HepG2 (cell line): Measurements from ENCODE around the gene NCOA6. TPM values are rescaled to one million over a fixed set of nuclear protein-coding genes. Genes with fewer than 3 reads are reported as not detected.

Experiments
- AGO2 ChIP-seq: fragments of 200-400 bp; formaldehyde crosslinking; optimal IDR thresholded peaks from 2 replicates; pipeline ENCODE3; 2017; ENCODE audit warnings: mild to moderate bottlenecking, low read depth, low read length, moderate library complexity
- ATF1 ChIP-seq: IDR thresholded peaks from 2 replicates; pipeline ENCODE4 v1.6.1; 2016; ENCODE audit warnings: mild to moderate bottlenecking, control low read depth
- BCL6 ChIP-seq: IDR thresholded peaks from 2 replicates; pipeline ENCODE4 v1.6.1; 2016; ENCODE audit warnings: missing genetic modification reagents, missing compliant biosample characterization
- CREM ChIP-seq, 2 experiments: sonication (generic) in 1 of 2; formaldehyde crosslinking in 1 of 2; IDR thresholded peaks; 2 replicates each; pipeline versions ENCODE4 v1.4.0 to v1.6.1; 2016 to 2020; ENCODE audit warnings: antibody characterized with exemption in 1 of 2, mild to moderate bottlenecking in 1 of 2, missing genetic modification reagents in 1 of 2
- HOXA3 ChIP-seq: sonication (generic); formaldehyde crosslinking; IDR thresholded peaks from 2 replicates; pipeline ENCODE4 v1.5.0; 2020; ENCODE audit warnings: missing genetic modification reagents
- KDM4B ChIP-seq: sonication (generic); formaldehyde crosslinking; IDR thresholded peaks from 2 replicates; pipeline ENCODE4 v1.4.0; 2020; ENCODE audit warnings: missing genetic modification reagents
- MEIS1 ChIP-seq: sonication (generic); formaldehyde crosslinking; IDR thresholded peaks from 2 replicates; pipeline ENCODE4 v1.9.0; 2021; ENCODE audit warnings: mild to moderate bottlenecking, missing genetic modification reagents, moderate library complexity, borderline replicate concordance
- NFYC ChIP-seq: IDR thresholded peaks from 2 replicates; pipeline ENCODE4 v1.6.1; 2016; ENCODE audit warnings: missing genetic modification reagents, missing compliant biosample characterization
- POLR2AphosphoS5 ChIP-seq: IDR thresholded peaks from 2 replicates; pipeline ENCODE4 v1.6.1; 2012; ENCODE audit warnings: low read depth, low read length
- RCOR2 ChIP-seq: IDR thresholded peaks from 2 replicates; pipeline ENCODE4 v1.6.1; 2016; ENCODE audit warnings: missing biosample characterization, missing genetic modification reagents
- RFX5 ChIP-seq: IDR thresholded peaks from 2 replicates; pipeline ENCODE4 v1.6.1; 2011; ENCODE audit warnings: low read depth, low read length, improper control_type of control experiment
- XRCC5 ChIP-seq: fragments of 200-400 bp; formaldehyde crosslinking; optimal IDR thresholded peaks from 2 replicates; pipeline ENCODE3; 2017; ENCODE audit warnings: mild to moderate bottlenecking, low read length
- ZNF251 ChIP-seq: sonication (generic); formaldehyde crosslinking; IDR thresholded peaks from 2 replicates; pipeline ENCODE4 v1.9.0; 2021; ENCODE audit warnings: mild to moderate bottlenecking, missing genetic modification reagents
- ZNF263 ChIP-seq: sonication (generic); formaldehyde crosslinking; IDR thresholded peaks from 2 replicates; pipeline ENCODE4 v1.4.0; 2020; ENCODE audit warnings: missing genetic modification reagents
- ZNF337 ChIP-seq: sonication (generic); formaldehyde crosslinking; IDR thresholded peaks from 2 replicates; pipeline ENCODE4 v1.5.1; 2020; ENCODE audit warnings: missing genetic modification reagents, low read depth, mild to moderate bottlenecking, borderline replicate concordance
- polyA plus RNA-seq, 8 experiments: library from polyadenylated mRNA; depleted of rRNA in 3 of 8; stranded (reverse) in 7 of 8; unstranded in 1 of 8; fragments of >200 nt; fragmentation: Illumina TruSeq in 4 of 8; extraction: Trizol in 4 of 8; gene quantifications; 2 replicates each; pipeline versions ENCODE4 v1.2.1 to v1.2.3, GENCODE V29; 2011 to 2016; ENCODE audit warnings: low read depth in 4 of 8, missing spikeins in 1 of 8, mixed read lengths in 1 of 8; ENCODE audit not compliant: insufficient read depth in 1 of 8
- total RNA-seq, 5 experiments: library from RNA; depleted of rRNA; stranded (reverse); fragments of >200 nt; fragmentation: Illumina TruSeq; extraction: Trizol; gene quantifications; 2 replicates each; pipeline ENCODE4 v1.2.3, GENCODE V29; 2016; ENCODE audit warnings: low read depth in 1 of 5
- TF ChIP-seq, protein P1 (sequence below): sonication (generic); formaldehyde crosslinking; IDR thresholded peaks from 2 replicates; pipeline ENCODE4 v1.4.0; 2020; ENCODE audit warnings: mild to moderate bottlenecking, missing genetic modification reagents
- TF ChIP-seq, protein P2 (sequence below): sonication (generic); formaldehyde crosslinking; IDR thresholded peaks from 2 replicates; pipeline ENCODE4 v1.4.0; 2020; ENCODE audit warnings: missing genetic modification reagents
- TF ChIP-seq, protein P3 (sequence below): IDR thresholded peaks from 2 replicates; pipeline ENCODE4 v1.6.1; 2016
- TF ChIP-seq, protein P4 (sequence below): sonication (generic); formaldehyde crosslinking; IDR thresholded peaks from 2 replicates; pipeline ENCODE4 v1.5.0; 2020; ENCODE audit warnings: missing genetic modification reagents
- TF ChIP-seq, protein P5 (sequence below): sonication (generic); formaldehyde crosslinking; IDR thresholded peaks from 2 replicates; pipeline ENCODE4 v1.8.0; 2022; ENCODE audit warnings: missing genetic modification reagents, mild to moderate bottlenecking, borderline replicate concordance

NCOA6 gene
- total and polyA plus RNA-seq, 2 of the 13 experiments (the other 11 are each of a cell fraction or from before 2014, with no cell fraction given): 11.2 to 29.3 TPM

DNA sequence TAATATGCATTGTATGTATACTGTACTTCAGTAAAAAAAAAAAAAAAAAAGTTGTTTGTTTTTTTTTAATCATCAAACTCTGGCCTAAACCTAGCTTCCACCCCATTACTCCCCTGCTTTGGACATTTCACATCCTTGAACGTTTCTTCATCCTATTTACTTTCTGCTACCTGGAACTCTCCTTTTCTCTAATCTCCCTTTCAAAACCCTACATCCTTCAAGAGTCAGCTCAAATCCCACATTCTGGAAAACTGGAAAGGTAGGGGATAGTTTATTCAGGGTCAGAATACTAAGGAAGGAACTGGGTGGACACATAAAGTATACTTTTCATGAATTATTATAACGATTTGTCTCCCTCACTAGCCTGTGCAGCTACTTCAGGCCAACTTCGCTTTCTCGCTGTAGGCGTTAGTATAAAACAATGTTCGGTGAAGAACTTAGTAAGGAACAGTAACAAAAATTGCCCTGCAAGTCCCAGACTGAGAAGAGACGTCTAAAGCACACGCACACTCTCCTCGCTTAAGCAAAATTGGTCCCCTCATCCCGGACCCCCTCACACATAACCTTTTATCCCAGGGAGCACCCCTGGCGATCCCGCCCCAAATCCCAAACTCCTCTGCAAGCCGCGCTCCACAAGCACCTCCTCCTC, 149.3 kb downstream of the NCOA6 start (continued):
- TF ChIP-seq, protein P1, sequence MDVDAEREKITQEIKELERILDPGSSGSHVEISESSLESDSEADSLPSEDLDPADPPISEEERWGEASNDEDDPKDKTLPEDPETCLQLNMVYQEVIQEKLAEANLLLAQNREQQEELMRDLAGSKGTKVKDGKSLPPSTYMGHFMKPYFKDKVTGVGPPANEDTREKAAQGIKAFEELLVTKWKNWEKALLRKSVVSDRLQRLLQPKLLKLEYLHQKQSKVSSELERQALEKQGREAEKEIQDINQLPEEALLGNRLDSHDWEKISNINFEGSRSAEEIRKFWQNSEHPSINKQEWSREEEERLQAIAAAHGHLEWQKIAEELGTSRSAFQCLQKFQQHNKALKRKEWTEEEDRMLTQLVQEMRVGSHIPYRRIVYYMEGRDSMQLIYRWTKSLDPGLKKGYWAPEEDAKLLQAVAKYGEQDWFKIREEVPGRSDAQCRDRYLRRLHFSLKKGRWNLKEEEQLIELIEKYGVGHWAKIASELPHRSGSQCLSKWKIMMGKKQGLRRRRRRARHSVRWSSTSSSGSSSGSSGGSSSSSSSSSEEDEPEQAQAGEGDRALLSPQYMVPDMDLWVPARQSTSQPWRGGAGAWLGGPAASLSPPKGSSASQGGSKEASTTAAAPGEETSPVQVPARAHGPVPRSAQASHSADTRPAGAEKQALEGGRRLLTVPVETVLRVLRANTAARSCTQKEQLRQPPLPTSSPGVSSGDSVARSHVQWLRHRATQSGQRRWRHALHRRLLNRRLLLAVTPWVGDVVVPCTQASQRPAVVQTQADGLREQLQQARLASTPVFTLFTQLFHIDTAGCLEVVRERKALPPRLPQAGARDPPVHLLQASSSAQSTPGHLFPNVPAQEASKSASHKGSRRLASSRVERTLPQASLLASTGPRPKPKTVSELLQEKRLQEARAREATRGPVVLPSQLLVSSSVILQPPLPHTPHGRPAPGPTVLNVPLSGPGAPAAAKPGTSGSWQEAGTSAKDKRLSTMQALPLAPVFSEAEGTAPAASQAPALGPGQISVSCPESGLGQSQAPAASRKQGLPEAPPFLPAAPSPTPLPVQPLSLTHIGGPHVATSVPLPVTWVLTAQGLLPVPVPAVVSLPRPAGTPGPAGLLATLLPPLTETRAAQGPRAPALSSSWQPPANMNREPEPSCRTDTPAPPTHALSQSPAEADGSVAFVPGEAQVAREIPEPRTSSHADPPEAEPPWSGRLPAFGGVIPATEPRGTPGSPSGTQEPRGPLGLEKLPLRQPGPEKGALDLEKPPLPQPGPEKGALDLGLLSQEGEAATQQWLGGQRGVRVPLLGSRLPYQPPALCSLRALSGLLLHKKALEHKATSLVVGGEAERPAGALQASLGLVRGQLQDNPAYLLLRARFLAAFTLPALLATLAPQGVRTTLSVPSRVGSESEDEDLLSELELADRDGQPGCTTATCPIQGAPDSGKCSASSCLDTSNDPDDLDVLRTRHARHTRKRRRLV: no peak
- TF ChIP-seq CREM (IDR thresholded peaks at IDR 0.05): peak; percentile 11; the same call in 1 of the 2 replicates
- TF ChIP-seq CREM (CRISPR knock-in tag; IDR thresholded peaks at IDR 0.05): no peak
- no peak for TF ChIP-seq NFYC (CRISPR knock-in tag)
- no peak for TF ChIP-seq ATF1 (CRISPR knock-in tag)
- no peak for TF ChIP-seq RFX5
- TF ChIP-seq, protein P2, sequence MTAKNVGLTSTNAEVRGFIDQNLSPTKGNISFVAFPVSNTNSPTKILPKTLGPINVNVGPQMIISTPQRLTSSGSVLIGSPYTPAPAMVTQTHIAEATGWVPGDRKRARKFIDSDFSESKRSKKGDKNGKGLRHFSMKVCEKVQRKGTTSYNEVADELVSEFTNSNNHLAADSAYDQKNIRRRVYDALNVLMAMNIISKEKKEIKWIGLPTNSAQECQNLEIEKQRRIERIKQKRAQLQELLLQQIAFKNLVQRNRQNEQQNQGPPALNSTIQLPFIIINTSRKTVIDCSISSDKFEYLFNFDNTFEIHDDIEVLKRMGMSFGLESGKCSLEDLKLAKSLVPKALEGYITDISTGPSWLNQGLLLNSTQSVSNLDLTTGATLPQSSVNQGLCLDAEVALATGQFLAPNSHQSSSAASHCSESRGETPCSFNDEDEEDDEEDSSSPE (CRISPR knock-in tag): no peak
- TF ChIP-seq MEIS1 (CRISPR knock-in tag): 0 out of 2 replicates have a peak, but pooled peaks have one; percentile 17
- TF ChIP-seq RCOR2 (CRISPR knock-in tag): no peak
- TF ChIP-seq ZNF337: no peak
- TF ChIP-seq BCL6 (CRISPR knock-in tag): no peak
- peak; percentile 97 for TF ChIP-seq ZNF263
- no peak; the same call in 1 of the 2 replicates for TF ChIP-seq KDM4B (CRISPR knock-in tag)
- TF ChIP-seq POLR2AphosphoS5: no peak
- TF ChIP-seq, protein P3, sequence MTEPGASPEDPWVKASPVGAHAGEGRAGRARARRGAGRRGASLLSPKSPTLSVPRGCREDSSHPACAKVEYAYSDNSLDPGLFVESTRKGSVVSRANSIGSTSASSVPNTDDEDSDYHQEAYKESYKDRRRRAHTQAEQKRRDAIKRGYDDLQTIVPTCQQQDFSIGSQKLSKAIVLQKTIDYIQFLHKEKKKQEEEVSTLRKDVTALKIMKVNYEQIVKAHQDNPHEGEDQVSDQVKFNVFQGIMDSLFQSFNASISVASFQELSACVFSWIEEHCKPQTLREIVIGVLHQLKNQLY: no peak
- TF ChIP-seq, protein P4, sequence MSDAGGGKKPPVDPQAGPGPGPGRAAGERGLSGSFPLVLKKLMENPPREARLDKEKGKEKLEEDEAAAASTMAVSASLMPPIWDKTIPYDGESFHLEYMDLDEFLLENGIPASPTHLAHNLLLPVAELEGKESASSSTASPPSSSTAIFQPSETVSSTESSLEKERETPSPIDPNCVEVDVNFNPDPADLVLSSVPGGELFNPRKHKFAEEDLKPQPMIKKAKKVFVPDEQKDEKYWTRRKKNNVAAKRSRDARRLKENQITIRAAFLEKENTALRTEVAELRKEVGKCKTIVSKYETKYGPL (CRISPR knock-in tag): 0 out of 2 replicates have a peak, but pooled peaks have one; percentile 46
- no peak for TF ChIP-seq HOXA3 (CRISPR knock-in tag)
- no peak for TF ChIP-seq XRCC5
- TF ChIP-seq, protein P5, sequence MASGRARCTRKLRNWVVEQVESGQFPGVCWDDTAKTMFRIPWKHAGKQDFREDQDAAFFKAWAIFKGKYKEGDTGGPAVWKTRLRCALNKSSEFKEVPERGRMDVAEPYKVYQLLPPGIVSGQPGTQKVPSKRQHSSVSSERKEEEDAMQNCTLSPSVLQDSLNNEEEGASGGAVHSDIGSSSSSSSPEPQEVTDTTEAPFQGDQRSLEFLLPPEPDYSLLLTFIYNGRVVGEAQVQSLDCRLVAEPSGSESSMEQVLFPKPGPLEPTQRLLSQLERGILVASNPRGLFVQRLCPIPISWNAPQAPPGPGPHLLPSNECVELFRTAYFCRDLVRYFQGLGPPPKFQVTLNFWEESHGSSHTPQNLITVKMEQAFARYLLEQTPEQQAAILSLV: no peak
- no peak for TF ChIP-seq ZNF251 (CRISPR knock-in tag)
- TF ChIP-seq AGO2: no peak
